Caco-2 (cell line): ENCODE measurements around the gene SOBP. TPM values are rescaled to one million over a fixed set of nuclear protein-coding genes. Genes with fewer than 3 reads are reported as not detected.

Experiments used
- BruUV-seq: library from RNA; stranded (reverse); fragments of 400-500 nt; replicated peaks from 2 replicates; lab custom pipeline; 2021; lab: Mats Ljungman, UMichigan
- CTCF ChIA-PET: fragments of 300-600 bp; sonication (Branson Sonifier 250); formaldehyde crosslinking; loops from one replicate; lab custom pipeline; 2022; ENCODE audit warnings: antibody characterized with exemption; lab: Charles Lee
- POLR2A ChIA-PET: fragments of 300-600 bp; sonication (Branson Sonifier 250); formaldehyde crosslinking; loops from one replicate; lab custom pipeline; 2022; ENCODE audit warnings: antibody characterized with exemption; lab: Charles Lee
- DNase-seq, 2 experiments: peaks; one replicate each; pipeline versions ENCODE4 v3.0.0 to v3.0.0-alpha.2; 2020 to 2022
- H3K27me3 ChIP-seq: replicated peaks from 2 replicates; pipeline ENCODE4 v1.6.0; 2011; ENCODE audit warnings: low read length; ENCODE audit not compliant: control insufficient read depth, insufficient read depth
- H3K36me3 ChIP-seq: 2 replicates; pipeline ENCODE4 v1.5.1; 2011; ENCODE audit warnings: low read length; ENCODE audit not compliant: control insufficient read depth, insufficient read depth
- H3K4me1 ChIP-seq: fragments of 250-450 bp; sonication (Bioruptor Pico); 2 replicates; pipeline ENCODE4 v1.5.1; 2020; ENCODE audit warnings: mild to moderate bottlenecking
- H3K4me3 ChIP-seq: 2 replicates; pipeline ENCODE4 v1.5.1; 2011; ENCODE audit warnings: low read depth, mild to moderate bottlenecking, control low read depth, low read length
- H3K9me3 ChIP-seq: fragments of 250-450 bp; sonication (Bioruptor Pico); 2 replicates; pipeline ENCODE4 v1.5.1; 2020; ENCODE audit warnings: mild to moderate bottlenecking, moderate library complexity
- H3K27ac Mint-ChIP-seq: one replicate; pipeline ENCODE4 v1.8.0; 2022; ENCODE audit warnings: mixed read lengths; ENCODE audit not compliant: unreplicated experiment
- H3K27me3 Mint-ChIP-seq: one replicate; pipeline ENCODE4 v1.8.0; 2022; ENCODE audit warnings: mixed read lengths; ENCODE audit not compliant: insufficient read depth, unreplicated experiment
- H3K36me3 Mint-ChIP-seq: one replicate; pipeline ENCODE4 v1.8.0; 2022; ENCODE audit warnings: mild to moderate bottlenecking, mixed read lengths; ENCODE audit not compliant: insufficient read depth, unreplicated experiment
- H3K4me1 Mint-ChIP-seq: one replicate; pipeline ENCODE4 v1.8.0; 2022; ENCODE audit warnings: low read depth, mixed read lengths; ENCODE audit not compliant: unreplicated experiment
- H3K4me3 Mint-ChIP-seq: one replicate; pipeline ENCODE4 v1.8.0; 2022; ENCODE audit warnings: mild to moderate bottlenecking, moderate library complexity, mixed read lengths; ENCODE audit not compliant: unreplicated experiment
- H3K9me3 Mint-ChIP-seq: one replicate; pipeline ENCODE4 v1.8.0; 2022; ENCODE audit warnings: mixed read lengths; ENCODE audit not compliant: unreplicated experiment
- intact Hi-C: fragments of 100-400 bp; cut with micrococcal nuclease; formaldehyde crosslinking; loops from one replicate; pipeline ENCODE4 v1.10.0; 2022; ENCODE audit not compliant: unreplicated experiment
- total RNA-seq: library from RNA; stranded (reverse); gene quantifications from 2 replicates; pipeline ENCODE4 v1.2.3, GENCODE V29; 2022
- TF ChIP-seq, protein P1 (sequence below), 2 experiments: fragments of 200-600 bp in 1 of 2; IDR thresholded peaks; 1 replicate in 1 of 2; 2 replicates in 1 of 2; pipeline versions ENCODE4 v1.5.1 to v1.8.0; 2011 to 2022; ENCODE audit warnings: antibody characterized with exemption in 1 of 2, control low read depth in 1 of 2, inconsistent platforms in 1 of 2, low read depth in 1 of 2, low read length in 1 of 2, mild to moderate bottlenecking in 1 of 2, moderate library complexity in 1 of 2; ENCODE audit not compliant: insufficient read depth in 1 of 2, severe bottlenecking in 1 of 2, unreplicated experiment in 1 of 2

The SOBP gene
- total RNA-seq, 1 experiment from 2014 or later = not detected

DNA sequence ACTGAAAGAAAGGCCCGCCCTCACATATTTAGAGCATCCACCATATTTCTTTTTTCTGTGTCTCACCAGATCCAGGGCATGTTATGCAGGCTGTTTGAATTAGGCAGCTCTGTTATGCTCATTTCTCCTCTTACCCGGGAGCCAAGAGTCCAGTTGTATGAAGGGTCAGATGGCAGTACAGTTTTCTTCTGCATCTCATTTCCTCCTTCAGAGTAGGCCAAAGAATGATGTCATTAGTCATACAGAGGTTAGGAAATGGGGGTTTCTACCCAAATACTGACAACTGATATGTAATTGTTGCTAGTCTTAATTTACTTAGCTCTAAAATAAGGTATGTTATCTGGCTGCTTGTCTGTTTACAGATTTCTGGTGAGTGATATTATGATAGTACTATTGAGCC, 130.8 kb downstream of the SOBP start:
- DNase-seq = no peak
- POLR2A ChIA-PET = no interaction called here
- Mint-ChIP-seq H3K27ac (no peak overlapping the region), H3K4me3 (no peak overlapping the region), H3K9me3 (no peaks in the 10 kb centered on the region), H3K36me3 (no peaks in the 10 kb centered on the region), H3K27me3 (peaks cover 6% of the 10 kb centered on the region), H3K4me1 (no peaks in the 10 kb centered on the region)
- Histone ChIP-seq H3K4me3 (no peak overlapping the region), H3K4me1 (no peaks in the 10 kb centered on the region), H3K36me3 (no peaks in the 10 kb centered on the region), H3K27me3 (no peaks in the 10 kb centered on the region), H3K9me3 (no peaks in the 10 kb centered on the region)
- TF ChIP-seq, protein P1, sequence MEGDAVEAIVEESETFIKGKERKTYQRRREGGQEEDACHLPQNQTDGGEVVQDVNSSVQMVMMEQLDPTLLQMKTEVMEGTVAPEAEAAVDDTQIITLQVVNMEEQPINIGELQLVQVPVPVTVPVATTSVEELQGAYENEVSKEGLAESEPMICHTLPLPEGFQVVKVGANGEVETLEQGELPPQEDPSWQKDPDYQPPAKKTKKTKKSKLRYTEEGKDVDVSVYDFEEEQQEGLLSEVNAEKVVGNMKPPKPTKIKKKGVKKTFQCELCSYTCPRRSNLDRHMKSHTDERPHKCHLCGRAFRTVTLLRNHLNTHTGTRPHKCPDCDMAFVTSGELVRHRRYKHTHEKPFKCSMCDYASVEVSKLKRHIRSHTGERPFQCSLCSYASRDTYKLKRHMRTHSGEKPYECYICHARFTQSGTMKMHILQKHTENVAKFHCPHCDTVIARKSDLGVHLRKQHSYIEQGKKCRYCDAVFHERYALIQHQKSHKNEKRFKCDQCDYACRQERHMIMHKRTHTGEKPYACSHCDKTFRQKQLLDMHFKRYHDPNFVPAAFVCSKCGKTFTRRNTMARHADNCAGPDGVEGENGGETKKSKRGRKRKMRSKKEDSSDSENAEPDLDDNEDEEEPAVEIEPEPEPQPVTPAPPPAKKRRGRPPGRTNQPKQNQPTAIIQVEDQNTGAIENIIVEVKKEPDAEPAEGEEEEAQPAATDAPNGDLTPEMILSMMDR (IDR thresholded peaks at IDR 0.05; ENCODE audit: insufficient read depth in 1 of 2, low read depth in 1 of 2, low read length in 1 of 2, severe bottlenecking in 1 of 2, unreplicated experiment in 1 of 2) = no peak
- intact Hi-C loops = no loop called here
- CTCF ChIA-PET = no interaction called here
- BruUV-seq = no TSS peak

DNA sequence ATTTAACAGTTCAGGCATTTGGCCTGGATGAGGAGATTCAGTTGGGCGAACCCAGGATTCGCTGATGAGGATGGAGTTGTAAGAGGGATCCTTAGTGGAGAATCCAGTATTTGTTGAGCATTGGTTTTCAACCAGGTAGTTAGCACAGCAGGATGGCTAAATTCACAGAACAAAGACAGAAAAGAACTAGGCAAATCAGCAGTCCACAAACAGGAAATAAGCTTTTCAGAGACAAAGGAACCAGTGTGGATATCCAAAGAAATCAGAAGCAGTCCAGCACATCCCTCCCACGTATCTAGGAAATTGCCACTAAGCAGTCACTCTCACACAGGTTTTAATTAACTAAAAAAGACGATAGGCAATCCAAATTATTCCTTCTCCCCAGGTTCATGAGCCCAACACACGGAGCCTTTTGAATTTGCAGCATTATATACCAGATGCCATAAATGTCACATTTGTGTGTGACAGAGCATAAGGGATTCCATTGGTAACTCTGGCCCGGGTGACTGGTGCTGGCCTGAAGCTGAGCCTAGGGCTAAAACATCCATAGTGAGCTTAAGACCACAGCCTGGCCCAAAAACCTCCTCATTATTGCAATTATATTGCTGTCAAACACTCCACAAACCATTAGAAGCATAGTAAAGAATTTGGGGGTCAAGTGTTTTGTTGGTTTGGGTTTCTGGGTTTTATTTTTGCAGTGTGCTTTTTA, 131.5 kb downstream of the SOBP start:
- H3K4me3 Mint-ChIP-seq = no peak overlapping the region
- H3K4me3 ChIP-seq = no peak overlapping the region
- no peaks in the 10 kb centered on the region for H3K36me3 Mint-ChIP-seq
- H3K27me3 Mint-ChIP-seq = peaks cover 6% of the 10 kb centered on the region
- TF ChIP-seq, protein P1 (IDR thresholded peaks at IDR 0.05; ENCODE audit: insufficient read depth in 1 of 2, low read depth in 1 of 2, low read length in 1 of 2, severe bottlenecking in 1 of 2, unreplicated experiment in 1 of 2) = no peak
- intact Hi-C loops = no loop called here
- H3K27ac Mint-ChIP-seq = no peak overlapping the region
- H3K27me3 ChIP-seq = no peaks in the 10 kb centered on the region
- ChIA-PET CTCF (no interaction called here), POLR2A (no interaction called here)
- H3K4me1 ChIP-seq = no peaks in the 10 kb centered on the region
- H3K36me3 ChIP-seq = no peaks in the 10 kb centered on the region
- H3K9me3 Mint-ChIP-seq = no peaks in the 10 kb centered on the region
- DNase-seq = no peak
- no peaks in the 10 kb centered on the region for H3K4me1 Mint-ChIP-seq
- no peaks in the 10 kb centered on the region for H3K9me3 ChIP-seq
- no TSS peak for BruUV-seq

DNA sequence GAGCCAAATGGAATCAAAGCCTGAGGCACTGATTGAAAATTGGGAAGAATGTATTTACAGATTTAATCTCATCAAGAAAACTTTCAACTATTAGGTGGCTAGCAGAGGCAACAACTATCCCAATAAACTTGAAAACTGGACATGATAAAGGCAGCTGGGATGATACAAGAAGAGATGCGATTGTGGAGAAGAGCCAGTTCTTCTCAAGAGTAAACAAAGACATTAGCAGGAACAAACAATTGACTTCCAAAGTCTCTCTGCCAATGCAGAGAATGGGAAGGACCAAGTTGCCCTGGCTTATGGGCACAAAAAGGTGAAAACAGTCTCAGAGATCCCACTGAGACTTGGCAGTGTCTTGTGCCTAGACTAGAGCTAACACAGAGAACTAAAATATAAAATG, 132.4 kb downstream of the SOBP start:
- H3K4me3 Mint-ChIP-seq = no peak overlapping the region
- TF ChIP-seq, protein P1 (IDR thresholded peaks at IDR 0.05; ENCODE audit: insufficient read depth in 1 of 2, low read depth in 1 of 2, low read length in 1 of 2, severe bottlenecking in 1 of 2, unreplicated experiment in 1 of 2) = no peak

More for the DNA sequence above, 132.4 kb downstream of the SOBP start:
- Histone ChIP-seq H3K27me3 (no peaks in the 10 kb centered on the region), H3K9me3 (no peaks in the 10 kb centered on the region), H3K4me3 (no peak overlapping the region), H3K4me1 (no peaks in the 10 kb centered on the region), H3K36me3 (no peaks in the 10 kb centered on the region)
- Mint-ChIP-seq H3K9me3 (no peaks in the 10 kb centered on the region), H3K27ac (no peak overlapping the region), H3K4me1 (no peaks in the 10 kb centered on the region), H3K27me3 (peaks cover 6% of the 10 kb centered on the region), H3K36me3 (no peaks in the 10 kb centered on the region)
- BruUV-seq = no TSS peak
- no peak for DNase-seq
- POLR2A ChIA-PET = no interaction called here
- intact Hi-C loops = no loop called here
- CTCF ChIA-PET = no interaction called here
